ENCODE results near the gene HPCAL4. TPM values are rescaled to one million over a fixed set of nuclear protein-coding genes. Genes with fewer than 3 reads are reported as not detected.

Gene HPCAL4
- total RNA-seq, 4 donors from 2014 or later: 0.13 to 0.33 TPM; not detected in 2

DNA sequence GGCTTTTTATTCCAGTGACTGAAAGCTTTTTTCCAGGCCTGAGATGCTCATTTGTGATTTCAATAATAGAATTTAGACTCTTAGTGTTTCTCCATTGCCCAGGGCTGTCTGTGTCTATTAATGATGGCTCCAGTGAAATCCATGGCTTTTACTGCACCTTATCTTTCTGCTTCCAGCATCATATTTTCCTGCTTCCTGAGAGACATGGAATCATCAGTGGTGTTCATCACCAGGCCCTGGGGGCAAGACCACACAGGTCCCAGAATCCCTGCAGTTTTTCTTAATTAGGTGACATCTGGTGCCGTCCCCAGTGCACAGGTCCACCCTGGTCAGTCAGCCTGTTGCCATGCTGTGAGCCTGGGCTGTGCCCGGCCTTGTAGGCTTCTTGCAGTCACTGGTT, 34.8 kb downstream of the HPCAL4 start:
- TF ChIP-seq, protein P1, sequence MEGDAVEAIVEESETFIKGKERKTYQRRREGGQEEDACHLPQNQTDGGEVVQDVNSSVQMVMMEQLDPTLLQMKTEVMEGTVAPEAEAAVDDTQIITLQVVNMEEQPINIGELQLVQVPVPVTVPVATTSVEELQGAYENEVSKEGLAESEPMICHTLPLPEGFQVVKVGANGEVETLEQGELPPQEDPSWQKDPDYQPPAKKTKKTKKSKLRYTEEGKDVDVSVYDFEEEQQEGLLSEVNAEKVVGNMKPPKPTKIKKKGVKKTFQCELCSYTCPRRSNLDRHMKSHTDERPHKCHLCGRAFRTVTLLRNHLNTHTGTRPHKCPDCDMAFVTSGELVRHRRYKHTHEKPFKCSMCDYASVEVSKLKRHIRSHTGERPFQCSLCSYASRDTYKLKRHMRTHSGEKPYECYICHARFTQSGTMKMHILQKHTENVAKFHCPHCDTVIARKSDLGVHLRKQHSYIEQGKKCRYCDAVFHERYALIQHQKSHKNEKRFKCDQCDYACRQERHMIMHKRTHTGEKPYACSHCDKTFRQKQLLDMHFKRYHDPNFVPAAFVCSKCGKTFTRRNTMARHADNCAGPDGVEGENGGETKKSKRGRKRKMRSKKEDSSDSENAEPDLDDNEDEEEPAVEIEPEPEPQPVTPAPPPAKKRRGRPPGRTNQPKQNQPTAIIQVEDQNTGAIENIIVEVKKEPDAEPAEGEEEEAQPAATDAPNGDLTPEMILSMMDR (IDR thresholded peaks at IDR 0.05): no peak
- TF ChIP-seq POLR2A (IDR thresholded peaks at IDR 0.05; ENCODE audit: low read depth) (no peak), EP300 (IDR thresholded peaks at IDR 0.05) (no peak), POLR2AphosphoS5 (IDR thresholded peaks at IDR 0.05) (no peak)
- DNase-seq (ENCODE audit: extremely low spot score): no peak
- Histone ChIP-seq H3K27me3 (peaks cover 0 to 14% (median 0%) of the 10 kb centered on the region in 4 donors), H3K27ac (replicated peaks in 1 of 4) (no peak overlapping the region), H3K4me1 (peaks cover 3 to 16% (median 9%) of the 10 kb centered on the region in 4 donors), H3K9me3 (no peaks in the 10 kb centered on the region), H3K36me3 (no peaks in the 10 kb centered on the region), H3K4me3 (no peak overlapping the region)
- 90% methylated on average over 2 of the region's 2 CpGs for WGBS
- intact Hi-C loops (cut with DNase I): no loop called here

DNA sequence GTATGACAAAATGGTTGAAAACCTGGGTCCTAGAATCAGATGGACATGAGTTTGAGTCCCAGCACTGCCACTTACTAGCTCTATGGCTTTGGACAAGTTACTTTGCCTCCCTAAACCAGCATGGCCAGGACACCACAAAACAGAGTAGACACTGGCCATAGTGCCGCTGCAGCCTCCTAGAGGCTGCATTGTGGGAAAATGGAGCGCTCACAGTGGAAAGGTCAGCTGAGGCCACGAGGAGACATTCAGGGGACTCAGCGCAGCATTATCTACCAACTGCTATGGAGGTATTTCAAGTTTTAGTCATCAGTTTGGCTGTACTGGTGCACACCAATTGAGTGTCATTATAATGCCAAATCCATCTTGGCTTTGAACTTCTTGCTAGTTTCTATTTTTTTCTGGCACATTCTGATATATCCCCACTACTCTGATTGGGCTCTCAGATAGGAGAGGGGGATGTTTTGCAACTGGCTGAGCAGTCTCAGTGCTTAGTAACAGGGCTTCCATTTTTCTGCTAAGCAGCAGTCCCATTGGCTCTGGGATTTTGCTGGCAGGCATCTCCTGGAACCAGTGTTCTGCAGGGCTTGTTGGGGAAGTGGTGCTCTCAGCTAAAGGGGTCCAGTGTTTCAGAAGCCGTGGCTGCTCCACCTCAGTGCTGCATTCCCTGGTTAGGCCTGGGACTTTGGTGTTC, 35.5 kb downstream of the HPCAL4 start:
- 77% methylated on average over 5 of the region's 5 CpGs for WGBS
- intact Hi-C loops (cut with DNase I): no loop called here
- H3K36me3 ChIP-seq: no peaks in the 10 kb centered on the region
- peaks cover 3 to 16% (median 9%) of the 10 kb centered on the region in 4 donors for H3K4me1 ChIP-seq
- no peaks in the 10 kb centered on the region for H3K9me3 ChIP-seq
- TF ChIP-seq POLR2A (IDR thresholded peaks at IDR 0.05; ENCODE audit: low read depth) (no peak), POLR2AphosphoS5 (IDR thresholded peaks at IDR 0.05) (no peak), EP300 (IDR thresholded peaks at IDR 0.05) (no peak)
- TF ChIP-seq, protein P1 (IDR thresholded peaks at IDR 0.05): no peak
- H3K4me3 ChIP-seq: no peak overlapping the region
- H3K27me3 ChIP-seq: peaks cover 0 to 14% (median 0%) of the 10 kb centered on the region in 4 donors
- no peak overlapping the region for H3K27ac ChIP-seq (replicated peaks in 1 of 4)
- no peak for DNase-seq (ENCODE audit: extremely low spot score)

- Histone ChIP-seq H3K4me1 (peaks cover 3 to 16% (median 9%) of the 10 kb centered on the region in 4 donors), H3K4me3 (no peak overlapping the region), H3K27me3 (peaks cover 0 to 14% (median 0%) of the 10 kb centered on the region in 4 donors), H3K36me3 (no peaks in the 10 kb centered on the region), H3K9me3 (no peaks in the 10 kb centered on the region), H3K27ac (replicated peaks in 1 of 4) (no peak overlapping the region)
- DNase-seq (ENCODE audit: extremely low spot score): no peak
- WGBS: 67% methylated on average over 7 of the region's 7 CpGs
- no peak for TF ChIP-seq EP300 (IDR thresholded peaks at IDR 0.05)
- TF ChIP-seq, protein P1 (IDR thresholded peaks at IDR 0.05): no peak
- TF ChIP-seq POLR2AphosphoS5 (IDR thresholded peaks at IDR 0.05): no peak
- no peak for TF ChIP-seq POLR2A (IDR thresholded peaks at IDR 0.05; ENCODE audit: low read depth)
- intact Hi-C loops (cut with DNase I): loop anchor here (5.0 kb wide), 1 partner anchor 68 kb away; no protein-coding TSS in a partner anchor
Observed at GRCh38 chr1:39654291-39654690, 36.9 kb downstream of the HPCAL4 start.

- Histone ChIP-seq H3K27me3 (peaks cover 0 to 10% (median 0%) of the 10 kb centered on the region in 4 donors), H3K4me1 (peaks cover 3 to 16% (median 9%) of the 10 kb centered on the region in 4 donors), H3K9me3 (no peaks in the 10 kb centered on the region), H3K4me3 (peak overlapping the region in 1 of 4 donors; percentile 7), H3K27ac (replicated peaks in 1 of 4) (no peak overlapping the region), H3K36me3 (no peaks in the 10 kb centered on the region)
- no peak for TF ChIP-seq POLR2AphosphoS5 (IDR thresholded peaks at IDR 0.05)
- TF ChIP-seq, protein P1 (IDR thresholded peaks at IDR 0.05): peak; percentile 89 to 95 (median 93)
- intact Hi-C loops (cut with DNase I): loop anchor here (1.0 to 5.0 kb wide), 2 partner anchors 48 to 69 kb away; no protein-coding TSS in a partner anchor
- DNase-seq (ENCODE audit: extremely low spot score): peak; percentile 94
- 6% methylated on average over 8 of the region's 8 CpGs for WGBS
Observed at GRCh38 chr1:39653546-39654031, 37.6 kb downstream of the HPCAL4 start.

All from esophagus muscularis mucosa (tissue), 4 donors.